Mammary epithelial cell (primary cell): ENCODE measurements around the gene ANO3.

Experiments
- EZH2 ChIP-seq: IDR thresholded peaks from 2 replicates; pipeline ENCODE4 v1.6.1; 2012; ENCODE audit warnings: low read length, inconsistent platforms, borderline replicate concordance
- TF ChIP-seq, protein P1 (sequence below), 2 donors: IDR thresholded peaks in 1 of 2; conservative IDR thresholded peaks in 1 of 2; 2 replicates each; pipeline ENCODE4 v1.5.1; 2011 to 2012; ENCODE audit warnings: inconsistent platforms in 2 of 2, low read length in 2 of 2, mild to moderate bottlenecking in 2 of 2, control low read depth in 1 of 2, low read depth in 1 of 2; ENCODE audit not compliant: insufficient read depth in 1 of 2; ENCODE audit errors: extremely low read depth in 1 of 2

DNA sequence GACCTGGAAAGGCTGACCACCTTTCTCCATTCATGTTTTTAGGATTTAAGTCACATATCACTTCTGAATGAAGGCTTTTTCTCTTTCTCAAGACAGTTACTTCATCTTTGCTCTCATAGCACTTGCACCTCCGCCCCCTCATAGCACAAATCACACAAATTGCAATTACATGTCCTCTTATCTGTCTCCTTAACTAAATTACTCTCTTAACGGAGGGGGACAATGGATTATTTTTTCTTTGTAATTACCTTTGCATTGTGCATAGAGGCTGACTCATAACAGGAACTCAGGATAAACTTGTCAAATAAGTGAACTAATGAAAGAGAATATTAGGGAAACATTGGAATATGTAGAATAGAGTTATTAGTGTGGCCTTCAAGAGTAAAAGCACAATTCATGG, 145.5 kb downstream of the ANO3 start:
- TF ChIP-seq, protein P1, sequence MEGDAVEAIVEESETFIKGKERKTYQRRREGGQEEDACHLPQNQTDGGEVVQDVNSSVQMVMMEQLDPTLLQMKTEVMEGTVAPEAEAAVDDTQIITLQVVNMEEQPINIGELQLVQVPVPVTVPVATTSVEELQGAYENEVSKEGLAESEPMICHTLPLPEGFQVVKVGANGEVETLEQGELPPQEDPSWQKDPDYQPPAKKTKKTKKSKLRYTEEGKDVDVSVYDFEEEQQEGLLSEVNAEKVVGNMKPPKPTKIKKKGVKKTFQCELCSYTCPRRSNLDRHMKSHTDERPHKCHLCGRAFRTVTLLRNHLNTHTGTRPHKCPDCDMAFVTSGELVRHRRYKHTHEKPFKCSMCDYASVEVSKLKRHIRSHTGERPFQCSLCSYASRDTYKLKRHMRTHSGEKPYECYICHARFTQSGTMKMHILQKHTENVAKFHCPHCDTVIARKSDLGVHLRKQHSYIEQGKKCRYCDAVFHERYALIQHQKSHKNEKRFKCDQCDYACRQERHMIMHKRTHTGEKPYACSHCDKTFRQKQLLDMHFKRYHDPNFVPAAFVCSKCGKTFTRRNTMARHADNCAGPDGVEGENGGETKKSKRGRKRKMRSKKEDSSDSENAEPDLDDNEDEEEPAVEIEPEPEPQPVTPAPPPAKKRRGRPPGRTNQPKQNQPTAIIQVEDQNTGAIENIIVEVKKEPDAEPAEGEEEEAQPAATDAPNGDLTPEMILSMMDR (conservative IDR thresholded peaks at IDR 0.05 in 1 of 2, IDR thresholded peaks at IDR 0.05 in 1 of 2; ENCODE audit: extremely low read depth in 1 of 2, insufficient read depth in 1 of 2, low read depth in 1 of 2, low read length in 2 of 2) = no peak
- TF ChIP-seq EZH2 = no peak
